ENCODE data around the gene ISL1.

The ISL1 gene

GRCh38 chr5:51386916-51387883 lies 4.0 kb downstream of the ISL1 start:
- DNase-seq, result no peak

GRCh38 chr5:51387884-51388275 lies 4.6 kb downstream of the ISL1 start:
- no peak for DNase-seq

GRCh38 chr5:51388488-51389287 lies 5.4 kb downstream of the ISL1 start:
- DNase-seq, result no peak

GRCh38 chr5:51389288-51389576 lies 6.0 kb downstream of the ISL1 start:
- DNase-seq, result no peak

GRCh38 chr5:51389577-51390463 lies 6.6 kb downstream of the ISL1 start:
- DNase-seq, result no peak

GRCh38 chr5:51391175-51391574 lies 7.9 kb downstream of the ISL1 start:
- no peak for DNase-seq

- DNase-seq, result no peak
These were observed 9.5 kb downstream of the ISL1 start for GRCh38 chr5:51392689-51393199.

- no peak for DNase-seq
These were observed 11.4 kb downstream of the ISL1 start for GRCh38 chr5:51394609-51395008.

- DNase-seq, result no peak
These were observed 12.0 kb downstream of the ISL1 start for GRCh38 chr5:51395245-51395644.

- DNase-seq, result no peak
These were observed 12.6 kb downstream of the ISL1 start for GRCh38 chr5:51395666-51396356.

- DNase-seq, result no peak
These were observed 13.5 kb downstream of the ISL1 start for GRCh38 chr5:51396797-51397196.

- no peak for DNase-seq
These were observed 14.7 kb downstream of the ISL1 start for GRCh38 chr5:51397996-51398395.

GRCh38 chr5:51398875-51399642 lies 15.8 kb downstream of the ISL1 start:
- DNase-seq, result no peak

- DNase-seq, result no peak
These were observed 16.4 kb downstream of the ISL1 start for GRCh38 chr5:51399643-51400006.

- no peak for DNase-seq
These were observed 21.0 kb downstream of the ISL1 start for GRCh38 chr5:51404255-51404654.

- DNase-seq, result no peak
These were observed 28.7 kb downstream of the ISL1 start for GRCh38 chr5:51411921-51412325.

- DNase-seq, result no peak
These were observed 31.3 kb downstream of the ISL1 start for GRCh38 chr5:51414516-51414915.

- DNase-seq, result no peak
These were observed 32.9 kb downstream of the ISL1 start for GRCh38 chr5:51416149-51416548.

GRCh38 chr5:51433052-51433710 lies 49.9 kb downstream of the ISL1 start:
- no peak for DNase-seq

- DNase-seq, result no peak
These were observed 56.0 kb downstream of the ISL1 start for GRCh38 chr5:51439232-51439631.

Data from fibroblast of skin of scalp (primary cell).